ENCODE measurements around the gene TINAGL1. TPM values are rescaled to one million over a fixed set of nuclear protein-coding genes. Genes with fewer than 3 reads are reported as not detected.

The TINAGL1 gene
- total RNA-seq, 1 experiment from 2014 or later, result 57.9 TPM

DNA sequence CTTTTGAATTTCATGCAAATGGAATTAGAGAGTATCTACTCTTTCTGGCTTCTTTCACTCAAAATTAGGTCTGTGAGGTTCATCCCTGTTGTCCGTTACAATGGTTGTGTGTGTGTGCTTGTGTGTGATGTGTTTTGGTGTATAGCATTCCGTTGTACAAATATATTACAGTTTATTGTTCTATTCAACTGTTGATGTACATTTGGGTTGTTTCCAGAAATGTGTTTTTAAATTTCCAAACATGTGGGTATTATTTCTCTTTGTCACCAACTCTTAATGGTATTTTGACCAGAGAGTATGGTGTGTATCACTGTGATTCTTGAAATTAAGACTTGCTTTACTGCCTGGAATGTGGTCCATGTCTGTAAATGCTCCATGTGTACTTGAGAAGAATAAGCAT lies 24.3 kb downstream of the TINAGL1 start:
- H2AFZ ChIP-seq (ENCODE audit: low read depth, low read length, poor library complexity, severe bottlenecking), result no peak overlapping the region
- H3K9me3 ChIP-seq (ENCODE audit: control insufficient read depth in 1 of 2, insufficient read depth in 1 of 2, low read depth in 1 of 2, low read length in 2 of 2), result no peaks in the 10 kb centered on the region
- no peak for DNase-seq (ENCODE audit: low read depth, low spot score)
- no peaks in the 10 kb centered on the region for H3K36me3 ChIP-seq (ENCODE audit: control insufficient read depth in 1 of 2, insufficient read depth in 2 of 2, low read length in 2 of 2)
- ATAC-seq, result no peak
- BruUV-seq (replicated peaks), result no TSS peak
- no peaks in the 10 kb centered on the region for H3K9me2 ChIP-seq (ENCODE audit: insufficient read depth)
- CTCF ChIA-PET, result no interaction called here
- POLR2A ChIA-PET, result no interaction called here
- RAD21 ChIA-PET (ENCODE audit: low non-redundant PET in 1 of 2, low total read pairs in 2 of 2, uncharacterized antibody in 2 of 2, unreplicated experiment in 2 of 2), result no interaction called here
- intact Hi-C loops (cut with micrococcal nuclease), result no loop called here
- H3K27ac ChIP-seq (ENCODE audit: low read depth, low read length), result no peak overlapping the region
- TF ChIP-seq SIN3A (IDR thresholded peaks at IDR 0.05; ENCODE audit: low read depth) (no peak), POLR2AphosphoS5 (IDR thresholded peaks at IDR 0.05; ENCODE audit: low read depth, low read length) (no peak), MAX (IDR thresholded peaks at IDR 0.05) (no peak), RAD21 (IDR thresholded peaks at IDR 0.05; ENCODE audit: low read depth) (no peak), POLR2A (IDR thresholded peaks at IDR 0.05; ENCODE audit: borderline replicate concordance, extremely low read depth, insufficient read depth, insufficient read length) (no peak), ZFX (IDR thresholded peaks at IDR 0.05) (no peak), ATF3 (IDR thresholded peaks at IDR 0.05) (no peak), FOSL1 (IDR thresholded peaks at IDR 0.05; ENCODE audit: low read depth) (no peak), EGR1 (IDR thresholded peaks at IDR 0.05; ENCODE audit: low read depth) (no peak), EZH2phosphoT487 (IDR thresholded peaks at IDR 0.05; ENCODE audit: borderline replicate concordance) (no peak), YY1 (IDR thresholded peaks at IDR 0.05; ENCODE audit: extremely low read depth, insufficient replicate concordance, low read depth, low read length) (no peak), EZH2 (IDR thresholded peaks at IDR 0.05) (no peak), TCF7L2 (IDR thresholded peaks at IDR 0.05; ENCODE audit: borderline replicate concordance, extremely low read depth, insufficient read depth, insufficient read length) (no peak), SRF (IDR thresholded peaks at IDR 0.05; ENCODE audit: low read depth) (no peak)
- TF ChIP-seq, protein P1, sequence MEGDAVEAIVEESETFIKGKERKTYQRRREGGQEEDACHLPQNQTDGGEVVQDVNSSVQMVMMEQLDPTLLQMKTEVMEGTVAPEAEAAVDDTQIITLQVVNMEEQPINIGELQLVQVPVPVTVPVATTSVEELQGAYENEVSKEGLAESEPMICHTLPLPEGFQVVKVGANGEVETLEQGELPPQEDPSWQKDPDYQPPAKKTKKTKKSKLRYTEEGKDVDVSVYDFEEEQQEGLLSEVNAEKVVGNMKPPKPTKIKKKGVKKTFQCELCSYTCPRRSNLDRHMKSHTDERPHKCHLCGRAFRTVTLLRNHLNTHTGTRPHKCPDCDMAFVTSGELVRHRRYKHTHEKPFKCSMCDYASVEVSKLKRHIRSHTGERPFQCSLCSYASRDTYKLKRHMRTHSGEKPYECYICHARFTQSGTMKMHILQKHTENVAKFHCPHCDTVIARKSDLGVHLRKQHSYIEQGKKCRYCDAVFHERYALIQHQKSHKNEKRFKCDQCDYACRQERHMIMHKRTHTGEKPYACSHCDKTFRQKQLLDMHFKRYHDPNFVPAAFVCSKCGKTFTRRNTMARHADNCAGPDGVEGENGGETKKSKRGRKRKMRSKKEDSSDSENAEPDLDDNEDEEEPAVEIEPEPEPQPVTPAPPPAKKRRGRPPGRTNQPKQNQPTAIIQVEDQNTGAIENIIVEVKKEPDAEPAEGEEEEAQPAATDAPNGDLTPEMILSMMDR (IDR thresholded peaks at IDR 0.05 in 2 of 3, conservative IDR thresholded peaks at IDR 0.05 in 1 of 3; ENCODE audit: borderline replicate concordance in 1 of 3, insufficient read depth in 1 of 3, low read depth in 2 of 3, low read length in 2 of 3), result no peak
- TF ChIP-seq, protein P2, sequence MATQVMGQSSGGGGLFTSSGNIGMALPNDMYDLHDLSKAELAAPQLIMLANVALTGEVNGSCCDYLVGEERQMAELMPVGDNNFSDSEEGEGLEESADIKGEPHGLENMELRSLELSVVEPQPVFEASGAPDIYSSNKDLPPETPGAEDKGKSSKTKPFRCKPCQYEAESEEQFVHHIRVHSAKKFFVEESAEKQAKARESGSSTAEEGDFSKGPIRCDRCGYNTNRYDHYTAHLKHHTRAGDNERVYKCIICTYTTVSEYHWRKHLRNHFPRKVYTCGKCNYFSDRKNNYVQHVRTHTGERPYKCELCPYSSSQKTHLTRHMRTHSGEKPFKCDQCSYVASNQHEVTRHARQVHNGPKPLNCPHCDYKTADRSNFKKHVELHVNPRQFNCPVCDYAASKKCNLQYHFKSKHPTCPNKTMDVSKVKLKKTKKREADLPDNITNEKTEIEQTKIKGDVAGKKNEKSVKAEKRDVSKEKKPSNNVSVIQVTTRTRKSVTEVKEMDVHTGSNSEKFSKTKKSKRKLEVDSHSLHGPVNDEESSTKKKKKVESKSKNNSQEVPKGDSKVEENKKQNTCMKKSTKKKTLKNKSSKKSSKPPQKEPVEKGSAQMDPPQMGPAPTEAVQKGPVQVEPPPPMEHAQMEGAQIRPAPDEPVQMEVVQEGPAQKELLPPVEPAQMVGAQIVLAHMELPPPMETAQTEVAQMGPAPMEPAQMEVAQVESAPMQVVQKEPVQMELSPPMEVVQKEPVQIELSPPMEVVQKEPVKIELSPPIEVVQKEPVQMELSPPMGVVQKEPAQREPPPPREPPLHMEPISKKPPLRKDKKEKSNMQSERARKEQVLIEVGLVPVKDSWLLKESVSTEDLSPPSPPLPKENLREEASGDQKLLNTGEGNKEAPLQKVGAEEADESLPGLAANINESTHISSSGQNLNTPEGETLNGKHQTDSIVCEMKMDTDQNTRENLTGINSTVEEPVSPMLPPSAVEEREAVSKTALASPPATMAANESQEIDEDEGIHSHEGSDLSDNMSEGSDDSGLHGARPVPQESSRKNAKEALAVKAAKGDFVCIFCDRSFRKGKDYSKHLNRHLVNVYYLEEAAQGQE (IDR thresholded peaks at IDR 0.05; ENCODE audit: low read depth), result no peak
- TF ChIP-seq, protein P3, sequence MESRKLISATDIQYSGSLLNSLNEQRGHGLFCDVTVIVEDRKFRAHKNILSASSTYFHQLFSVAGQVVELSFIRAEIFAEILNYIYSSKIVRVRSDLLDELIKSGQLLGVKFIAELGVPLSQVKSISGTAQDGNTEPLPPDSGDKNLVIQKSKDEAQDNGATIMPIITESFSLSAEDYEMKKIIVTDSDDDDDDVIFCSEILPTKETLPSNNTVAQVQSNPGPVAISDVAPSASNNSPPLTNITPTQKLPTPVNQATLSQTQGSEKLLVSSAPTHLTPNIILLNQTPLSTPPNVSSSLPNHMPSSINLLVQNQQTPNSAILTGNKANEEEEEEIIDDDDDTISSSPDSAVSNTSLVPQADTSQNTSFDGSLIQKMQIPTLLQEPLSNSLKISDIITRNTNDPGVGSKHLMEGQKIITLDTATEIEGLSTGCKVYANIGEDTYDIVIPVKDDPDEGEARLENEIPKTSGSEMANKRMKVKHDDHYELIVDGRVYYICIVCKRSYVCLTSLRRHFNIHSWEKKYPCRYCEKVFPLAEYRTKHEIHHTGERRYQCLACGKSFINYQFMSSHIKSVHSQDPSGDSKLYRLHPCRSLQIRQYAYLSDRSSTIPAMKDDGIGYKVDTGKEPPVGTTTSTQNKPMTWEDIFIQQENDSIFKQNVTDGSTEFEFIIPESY (IDR thresholded peaks at IDR 0.05; ENCODE audit: extremely low read depth, insufficient replicate concordance, low read length), result no peak
- H3K9ac ChIP-seq (ENCODE audit: low read length), result no peak overlapping the region
- no peaks in the 10 kb centered on the region for H4K20me1 ChIP-seq (ENCODE audit: insufficient read depth)
- H3K4me1 ChIP-seq (ENCODE audit: control insufficient read depth in 1 of 2, insufficient read depth in 2 of 2, low read length in 2 of 2), result no peaks in the 10 kb centered on the region
- H3K79me2 ChIP-seq (ENCODE audit: insufficient read depth, low read length), result no peaks in the 10 kb centered on the region
- no peaks in the 10 kb centered on the region for H3K27me3 ChIP-seq (ENCODE audit: insufficient read depth, low read length)
- no peak overlapping the region for H3K4me3 ChIP-seq (replicated peaks in 1 of 2; ENCODE audit: low read depth in 1 of 2, low read length in 2 of 2)
- no peak overlapping the region for H3K4me2 ChIP-seq (ENCODE audit: low read length)
